Astrocyte (in vitro differentiated cells and primary cell): ENCODE measurements around the gene RPL37A.

Experiments
- CTCF ChIP-seq: IDR thresholded peaks from 2 replicates; pipeline ENCODE4 v1.5.1; 2011; ENCODE audit warnings: low read depth, mild to moderate bottlenecking, inconsistent platforms, low read length, moderate library complexity; ENCODE audit not compliant: insufficient read depth
- EZH2 ChIP-seq: IDR thresholded peaks from 2 replicates; pipeline ENCODE4 v1.6.1; 2012; ENCODE audit warnings: mild to moderate bottlenecking, low read length, inconsistent platforms; ENCODE audit not compliant: insufficient read depth

- TF ChIP-seq EZH2 (no peak), CTCF (no peak)
Measured at GRCh38 chr2:216493334-216493685, 5.3 kb upstream of the RPL37A start.
